GM23248 (cell line): ENCODE measurements around the gene KRTAP10-3. TPM values are rescaled to one million over a fixed set of nuclear protein-coding genes. Genes with fewer than 3 reads are reported as not detected.
"Not testable (repeated sequence)": the region's sequence is repeated elsewhere in the genome, so short reads cannot be mapped to it uniquely, and the experiment has no call there.

Source experiments
- DNase-seq: peaks from one replicate; pipeline ENCODE4 v3.0.0-alpha.2; 2015
- H2AFZ ChIP-seq: fragments of 200-600 bp; sonication (generic); 2 replicates; pipeline ENCODE4 v1.6.1; 2016; ENCODE audit warnings: antibody characterized with exemption
- H3F3A ChIP-seq: fragments of 200-600 bp; sonication (generic); 2 replicates; pipeline ENCODE4 v1.6.1; 2016; ENCODE audit warnings: mild to moderate bottlenecking, antibody characterized with exemption, mixed run types; ENCODE audit not compliant: insufficient read depth
- H3K27ac ChIP-seq: fragments of 200-600 bp; sonication (generic); 2 replicates; pipeline ENCODE4 v1.5.1; 2016; ENCODE audit warnings: mild to moderate bottlenecking
- H3K27me3 ChIP-seq: fragments of 200-600 bp; sonication (generic); replicated peaks from 2 replicates; pipeline ENCODE4 v1.6.1; 2016; ENCODE audit warnings: mild to moderate bottlenecking; ENCODE audit not compliant: insufficient read depth
- H3K36me3 ChIP-seq: fragments of 200-600 bp; sonication (generic); 2 replicates; pipeline ENCODE4 v1.6.1; 2016; ENCODE audit warnings: low read depth, mild to moderate bottlenecking
- H3K4me1 ChIP-seq: fragments of 200-600 bp; sonication (generic); 2 replicates; pipeline ENCODE4 v1.6.1; 2016; ENCODE audit warnings: mild to moderate bottlenecking; ENCODE audit not compliant: insufficient read depth
- H3K4me2 ChIP-seq: fragments of 200-600 bp; sonication (generic); one replicate; pipeline ENCODE4 v1.6.1; 2016; ENCODE audit warnings: mild to moderate bottlenecking; ENCODE audit not compliant: unreplicated experiment
- H3K4me3 ChIP-seq: fragments of 200-600 bp; sonication (generic); 2 replicates; pipeline ENCODE4 v1.5.1; 2016; ENCODE audit warnings: mild to moderate bottlenecking
- H3K79me2 ChIP-seq: fragments of 200-600 bp; sonication (generic); 2 replicates; pipeline ENCODE4 v1.6.1; 2016; ENCODE audit warnings: mild to moderate bottlenecking; ENCODE audit not compliant: insufficient read depth
- H3K9ac ChIP-seq: fragments of 200-600 bp; sonication (generic); 2 replicates; pipeline ENCODE4 v1.6.1; 2016; ENCODE audit warnings: mild to moderate bottlenecking
- H3K9me2 ChIP-seq: fragments of 200-600 bp; sonication (generic); 2 replicates; pipeline ENCODE4 v1.6.1; 2016; ENCODE audit warnings: mixed run types, mild to moderate bottlenecking, moderate library complexity; ENCODE audit not compliant: insufficient read depth
- H3K9me3 ChIP-seq: fragments of 200-600 bp; sonication (generic); one replicate; pipeline ENCODE4 v1.6.1; 2017; ENCODE audit warnings: low read depth
- H4K20me1 ChIP-seq: fragments of 200-600 bp; sonication (generic); 2 replicates; pipeline ENCODE4 v1.6.0; 2016; ENCODE audit not compliant: insufficient read depth
- EZH2 ChIP-seq: fragments of 200-600 bp; sonication (generic); IDR thresholded peaks from 2 replicates; pipeline ENCODE4 v1.6.1; 2018; ENCODE audit warnings: antibody characterized with exemption, mild to moderate bottlenecking; ENCODE audit not compliant: insufficient read depth, poor library complexity, severe bottlenecking
- EZH2phosphoT487 ChIP-seq: fragments of 200-600 bp; sonication (generic); IDR thresholded peaks from 2 replicates; pipeline ENCODE4 v1.6.1; 2018; ENCODE audit warnings: antibody characterized with exemption, moderate library complexity, mild to moderate bottlenecking, low read depth; ENCODE audit not compliant: insufficient read depth
- WGBS, 2 experiments: methylation state at CpG; one replicate each; pipeline ENCODE4 v1.1.6; 2015 to 2017; ENCODE audit warnings: low lambda C conversion rate in 2 of 2, low coverage in 1 of 2; ENCODE audit errors: missing lambda C conversion rate in 2 of 2; 5-methylcytosine and 5-hydroxymethylcytosine counted together
- in situ Hi-C: fragments of 300-500 bp; cut with MboI; formaldehyde crosslinking; loops from 2 replicates; pipeline ENCODE4 v1.15.0; 2020
- polyA plus RNA-seq: library from polyadenylated mRNA; unstranded; fragments of >200 nt; fragmentation: Nextera tagmentation; extraction: Ambion mirVana; gene quantifications from 2 replicates; pipeline ENCODE4 v1.2.1, GENCODE V29; 2016
- total RNA-seq: library from RNA; depleted of rRNA; stranded (reverse); fragments of >200 nt; shearing (Covaris generic); gene quantifications from 2 replicates; pipeline ENCODE4 v1.2.3, GENCODE V29; 2014

KRTAP10-3 gene
- total and polyA plus RNA-seq, 2 experiments from 2014 or later: not detected

DNA sequence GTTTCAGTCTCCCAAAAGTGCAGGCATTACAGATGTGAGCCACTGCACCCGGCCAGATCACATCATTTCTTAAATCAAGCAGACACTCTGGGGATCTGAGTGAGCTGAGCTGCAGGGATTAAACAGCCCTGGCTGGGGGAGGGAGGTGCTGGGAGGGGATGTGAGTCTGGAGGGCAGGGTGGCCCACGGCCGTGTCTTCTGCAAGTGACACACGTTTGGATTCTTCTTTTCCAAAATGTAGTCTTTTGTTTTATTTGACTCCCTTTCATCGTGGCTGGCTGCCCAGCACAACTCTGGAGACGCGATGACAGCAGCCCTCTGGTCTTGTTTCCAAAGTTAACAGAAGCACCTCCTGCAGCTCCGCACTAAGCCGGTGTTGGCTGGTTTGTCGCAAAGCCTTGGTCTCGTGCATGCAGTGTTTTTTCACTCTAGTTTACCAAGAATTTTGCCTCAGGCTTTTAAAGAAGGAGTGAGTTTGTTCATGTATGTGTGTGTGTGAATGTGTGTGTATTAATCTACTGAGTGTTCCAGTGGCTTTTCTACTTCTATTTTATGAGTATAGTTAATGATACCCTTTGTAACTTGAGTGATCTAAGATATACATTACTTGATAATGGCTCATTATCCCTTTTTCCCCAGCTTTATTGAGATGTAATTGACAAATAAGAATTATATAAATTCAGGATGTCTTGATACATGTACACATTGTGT lies 24.6 kb upstream of the KRTAP10-3 start:
- H3K9me2 ChIP-seq: no peaks in the 10 kb centered on the region
- no peak overlapping the region for H3K4me2 ChIP-seq
- no peak overlapping the region for H3K27ac ChIP-seq
- H2AFZ ChIP-seq: no peak overlapping the region
- no peak overlapping the region for H3K4me3 ChIP-seq
- H4K20me1 ChIP-seq: no peaks in the 10 kb centered on the region
- no peak for TF ChIP-seq EZH2phosphoT487
- no peak for TF ChIP-seq EZH2
- no peaks in the 10 kb centered on the region for H3K9me3 ChIP-seq
- no peaks in the 10 kb centered on the region for H3K79me2 ChIP-seq
- no peaks in the 10 kb centered on the region for H3K36me3 ChIP-seq
- no peaks in the 10 kb centered on the region for H3K4me1 ChIP-seq
- H3K27me3 ChIP-seq: no peaks in the 10 kb centered on the region
- 5% methylated on average over 11 of the region's 11 CpGs for WGBS, 2 experiments
- no peak overlapping the region for H3K9ac ChIP-seq
- DNase-seq: no peak
- no peaks in the 10 kb centered on the region for H3F3A ChIP-seq
- in situ Hi-C loops: loop anchor here (25.0 kb wide), 1 partner anchor 521 kb away; no protein-coding TSS in a partner anchor

DNA sequence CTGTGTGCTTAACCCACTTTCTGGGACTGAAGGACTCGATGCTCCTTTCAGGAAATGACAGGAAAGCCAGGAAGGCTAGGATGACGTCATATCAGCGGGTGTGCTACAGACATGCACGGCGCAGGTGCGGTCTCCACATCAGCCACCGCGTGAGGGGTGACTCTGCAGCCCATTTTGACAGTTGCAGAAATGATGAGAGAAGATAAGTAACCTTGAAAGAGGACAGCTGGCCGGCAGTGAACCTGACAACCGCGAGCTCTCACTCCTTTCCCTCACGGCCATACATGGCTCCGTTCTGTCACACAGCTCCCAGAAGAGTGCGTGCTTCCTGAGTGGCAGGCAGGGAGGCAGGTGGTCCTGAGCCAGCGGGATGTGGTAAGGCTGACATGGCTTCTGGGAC lies 23.5 kb upstream of the KRTAP10-3 start:
- no peak overlapping the region for H3K4me3 ChIP-seq
- H3K27ac ChIP-seq: no peak overlapping the region
- no peaks in the 10 kb centered on the region for H3K36me3 ChIP-seq
- in situ Hi-C loops: loop anchor here (25.0 kb wide), 1 partner anchor 520 kb away; no protein-coding TSS in a partner anchor
- no peaks in the 10 kb centered on the region; the same call in 1 of the 2 replicates for H3K27me3 ChIP-seq
- no peaks in the 10 kb centered on the region for H3K79me2 ChIP-seq
- H2AFZ ChIP-seq: no peak overlapping the region
- no peaks in the 10 kb centered on the region for H3F3A ChIP-seq
- no peaks in the 10 kb centered on the region for H3K9me3 ChIP-seq
- H3K9me2 ChIP-seq: no peaks in the 10 kb centered on the region
- no peaks in the 10 kb centered on the region for H4K20me1 ChIP-seq
- no peak overlapping the region for H3K9ac ChIP-seq
- H3K4me1 ChIP-seq: no peaks in the 10 kb centered on the region
- 57 to 62% methylated on average over 14 to 15 of the region's 15 CpGs for WGBS, 2 experiments
- DNase-seq: no peak
- H3K4me2 ChIP-seq: no peak overlapping the region
- TF ChIP-seq EZH2: no peak
- no peak for TF ChIP-seq EZH2phosphoT487

DNA sequence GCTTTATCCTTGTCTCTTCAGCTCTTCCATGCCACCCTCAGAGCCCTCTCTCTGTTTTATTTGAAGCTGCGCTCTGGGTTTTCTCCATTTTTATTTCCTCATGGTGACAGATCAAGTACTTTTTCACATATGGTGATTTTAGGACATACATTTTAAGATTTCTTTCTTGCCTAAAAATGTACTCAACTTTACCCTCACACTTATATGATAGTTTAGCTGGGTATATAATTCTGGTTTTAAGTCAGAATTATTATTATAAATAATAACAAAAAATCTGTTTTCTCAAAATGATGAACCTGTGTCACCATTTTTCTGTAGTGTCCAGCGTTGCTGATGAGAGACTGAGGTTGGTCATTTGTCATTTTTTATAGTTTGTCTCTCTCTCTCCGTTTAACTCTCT lies 22.6 kb upstream of the KRTAP10-3 start:
- no peaks in the 10 kb centered on the region for H3F3A ChIP-seq
- no peaks in the 10 kb centered on the region; the same call in 1 of the 2 replicates for H3K27me3 ChIP-seq
- no peaks in the 10 kb centered on the region for H3K9me2 ChIP-seq
- 31 to 35% methylated on average over 3 of the region's 3 CpGs for WGBS, 2 experiments
- H3K4me3 ChIP-seq: no peak overlapping the region
- in situ Hi-C loops: loop anchor here (25.0 kb wide), 1 partner anchor 519 kb away; no protein-coding TSS in a partner anchor
- TF ChIP-seq EZH2 (no peak), EZH2phosphoT487 (no peak)
- no peaks in the 10 kb centered on the region for H3K36me3 ChIP-seq
- H2AFZ ChIP-seq: no peak overlapping the region
- no peaks in the 10 kb centered on the region for H3K9me3 ChIP-seq
- no peaks in the 10 kb centered on the region for H3K4me1 ChIP-seq
- H3K4me2 ChIP-seq: no peak overlapping the region
- H3K9ac ChIP-seq: no peak overlapping the region
- DNase-seq: no peak
- no peak overlapping the region for H3K27ac ChIP-seq
- no peaks in the 10 kb centered on the region for H4K20me1 ChIP-seq
- no peaks in the 10 kb centered on the region for H3K79me2 ChIP-seq

DNA sequence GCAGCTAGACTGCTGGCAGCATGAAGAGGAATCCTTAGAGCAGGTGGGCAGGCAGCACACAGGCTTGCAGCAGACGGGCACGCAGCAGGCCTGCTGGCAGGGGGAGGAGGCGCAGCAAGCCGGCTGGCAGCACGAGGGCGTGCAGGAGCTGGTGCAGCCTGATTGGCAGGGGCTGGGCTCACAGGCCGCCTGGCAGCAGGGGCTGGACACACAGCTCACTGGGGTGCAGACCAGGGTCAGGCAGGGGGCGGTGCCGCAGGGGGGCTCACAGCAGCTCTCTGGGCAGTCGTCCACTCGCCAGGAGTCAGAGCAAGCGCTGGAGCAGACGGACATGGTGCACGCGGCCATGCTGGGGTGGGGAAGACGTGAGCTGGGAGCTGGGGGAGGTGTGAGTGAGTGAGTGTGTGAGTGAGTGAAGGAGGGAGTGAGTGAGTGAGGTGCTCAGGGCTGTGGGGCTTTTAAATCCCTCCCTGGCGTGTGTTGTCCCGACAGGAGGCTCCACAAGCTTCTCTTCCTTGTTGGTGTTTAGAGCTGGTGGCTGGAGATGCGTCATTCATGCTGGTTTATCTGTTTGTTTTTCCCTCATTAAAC lies 21.7 kb upstream of the KRTAP10-3 start, which contains the start of gene KRTAP10-5:
TSS of gene KRTAP10-5 (minus strand) at position 374 of the 591 bp plus-strand sequence. CDS start at position 348, 26 bp downstream.
- 13 to 18% methylated on average over 19 of the region's 19 CpGs for WGBS, 2 experiments
- in situ Hi-C loops: loop anchor here (25.0 kb wide), 1 partner anchor 518 kb away; no protein-coding TSS in a partner anchor
- H4K20me1 ChIP-seq, H3K4me3 ChIP-seq, H3K4me1 ChIP-seq, H3K4me2 ChIP-seq, H3K27ac ChIP-seq, H3K9me3 ChIP-seq, H3K36me3 ChIP-seq, H3K9me2 ChIP-seq, H3F3A ChIP-seq, H3K79me2 ChIP-seq, H3K27me3 ChIP-seq, H2AFZ ChIP-seq, DNase-seq, H3K9ac ChIP-seq: not testable (repeated sequence)
